ENCODE measurements around the gene C6orf120.

C6orf120 gene

DNA sequence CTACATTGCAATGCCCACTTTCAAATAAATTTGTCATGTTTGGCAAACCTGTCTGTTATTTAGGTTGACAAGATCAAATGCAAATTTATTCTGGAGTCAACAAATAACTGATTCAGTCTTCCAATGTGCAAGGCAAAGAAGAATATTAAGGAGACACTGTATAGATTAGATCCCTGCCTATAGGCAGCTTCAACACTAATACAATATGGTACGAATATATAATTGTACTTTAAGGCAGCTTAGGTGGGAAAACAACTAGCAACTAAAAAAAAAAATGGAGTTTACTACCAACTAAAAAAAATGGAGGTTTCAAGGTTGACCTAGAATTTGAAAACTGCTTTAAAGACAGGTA is 24.1 kb downstream of the C6orf120 start:
- DNase-seq, result no peak

GRCh38 chr6:169726963-169727362 is 25.0 kb downstream of the C6orf120 start:
- DNase-seq, result no peak

GRCh38 chr6:169729961-169730360 is 28.0 kb downstream of the C6orf120 start:
- DNase-seq, result no peak

GRCh38 chr6:169738204-169738975 is 36.5 kb downstream of the C6orf120 start:
- no peak for DNase-seq

DNA sequence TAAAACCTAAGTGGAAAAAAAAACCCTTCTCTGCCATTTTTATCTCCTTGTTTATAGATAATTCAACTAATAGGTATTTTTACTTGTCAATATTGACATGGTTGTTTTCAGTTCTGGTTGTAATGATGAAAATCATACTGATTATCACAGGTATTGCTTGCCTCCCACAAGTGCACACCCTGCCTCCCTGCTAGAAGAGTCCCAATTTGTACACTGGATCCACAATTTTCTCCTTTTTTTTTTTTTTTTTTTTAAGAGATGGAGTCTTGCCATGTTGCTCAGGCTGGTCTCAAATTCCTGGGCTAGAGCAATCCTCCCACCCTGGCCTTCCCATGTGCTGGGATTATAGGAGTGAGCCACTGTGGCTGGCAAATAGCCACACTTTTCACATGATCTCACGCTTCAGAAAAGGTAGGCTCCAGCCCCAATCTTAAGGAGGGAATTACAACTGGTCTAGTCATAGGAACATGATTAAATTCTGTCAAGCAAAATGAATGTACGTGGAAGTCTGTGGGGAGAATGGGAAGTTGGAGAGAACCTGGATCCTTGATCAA is 37.1 kb downstream of the C6orf120 start:
- no peak for DNase-seq

GRCh38 chr6:169741344-169741743 is 39.4 kb downstream of the C6orf120 start:
- no peak for DNase-seq

- DNase-seq, result no peak
Observed at GRCh38 chr6:169745405-169745804, 43.5 kb downstream of the C6orf120 start.

GRCh38 chr6:169746556-169746955 is 44.6 kb downstream of the C6orf120 start:
- no peak for DNase-seq

DNA sequence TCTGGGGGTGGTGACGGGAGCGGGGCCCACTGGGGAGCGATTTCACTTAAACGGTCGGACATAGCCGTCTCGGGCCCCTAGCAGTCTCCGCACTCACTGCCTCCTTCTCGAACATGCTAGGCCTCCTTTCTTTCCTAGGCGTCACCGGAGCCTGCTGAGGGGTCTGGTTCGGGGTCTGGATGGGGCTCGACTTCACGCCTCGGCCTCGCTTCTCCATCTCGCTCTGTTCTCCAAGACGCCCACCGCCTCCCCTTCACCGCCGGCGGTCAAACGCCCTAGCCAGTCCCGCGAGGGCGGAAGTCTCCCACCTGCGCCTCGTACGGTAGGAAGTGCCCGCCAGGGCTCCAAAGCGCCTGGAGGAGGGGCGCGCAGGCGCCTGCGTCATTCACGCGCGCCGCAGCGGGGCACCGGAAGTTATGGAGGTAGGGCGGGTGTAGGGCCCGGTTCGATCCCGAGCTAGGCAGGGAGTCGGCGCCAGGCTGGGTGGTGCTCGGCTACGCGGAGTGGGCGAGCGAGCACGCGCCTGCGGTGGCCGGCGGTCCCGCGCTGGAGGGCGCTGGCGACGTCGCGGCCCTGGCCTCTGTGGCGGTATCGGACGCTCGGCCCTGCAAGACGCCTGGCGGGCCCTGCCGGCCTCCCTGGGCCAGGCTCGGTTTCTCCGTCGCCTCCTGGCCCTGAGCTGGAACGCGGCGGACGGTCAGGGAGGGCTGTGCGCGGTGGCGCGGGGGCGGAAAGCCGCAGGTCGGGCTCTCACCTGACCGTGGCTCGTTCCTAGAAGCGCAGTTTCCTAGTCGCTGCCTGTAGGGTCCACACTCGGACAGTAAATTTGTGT is 49.5 kb downstream of the C6orf120 start, which contains the start of the genes DYNLT2 and ERMARD:
TSS of gene DYNLT2 (minus strand) at position 331 of the 832 bp plus-strand sequence. CDS start at position 217, 114 bp downstream.
TSS of gene ERMARD (plus strand) at position 381 of the 832 bp plus-strand sequence. CDS start at position 417, 36 bp downstream.
- peak; percentile 97 for DNase-seq

GRCh38 chr6:169752074-169752623 is 50.2 kb downstream of the C6orf120 start:
- DNase-seq, result no peak

Measured in right forelimb (tissue), 1 donor.